HG03439 (cell line): ENCODE measurements around the gene PTPRN2.
"Not testable (repeated sequence)": the region's sequence is repeated elsewhere in the genome, so short reads cannot be mapped to it uniquely, and the experiment has no call there.

Experiments
- ATAC-seq: cut with Tn5 transposase; IDR thresholded peaks from one replicate; pipeline ENCODE4 v1.9.1; 2021; ENCODE audit warnings: mild to moderate bottlenecking, moderate library complexity; ENCODE audit not compliant: unreplicated experiment

Gene PTPRN2

DNA sequence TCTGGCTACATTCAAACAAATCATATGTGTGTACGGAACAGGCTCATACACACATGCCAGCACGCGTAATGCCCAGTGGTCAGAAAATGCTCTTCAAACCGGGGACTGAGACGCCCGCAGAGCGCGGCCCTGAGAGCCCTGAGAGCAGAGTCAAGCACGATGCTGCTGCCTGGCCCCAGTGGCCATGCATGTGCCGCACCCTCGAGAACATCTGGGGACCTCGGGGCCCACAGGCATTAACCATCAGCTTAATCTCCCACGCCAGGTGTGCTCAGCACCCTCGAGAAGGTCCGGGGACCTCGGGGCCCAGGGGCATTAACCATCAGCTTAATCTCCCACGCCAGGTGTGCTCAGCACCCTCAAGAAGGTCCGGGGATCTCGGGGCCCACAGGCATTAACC is 163.1 kb downstream of the PTPRN2 start:
- ATAC-seq = no peak

DNA sequence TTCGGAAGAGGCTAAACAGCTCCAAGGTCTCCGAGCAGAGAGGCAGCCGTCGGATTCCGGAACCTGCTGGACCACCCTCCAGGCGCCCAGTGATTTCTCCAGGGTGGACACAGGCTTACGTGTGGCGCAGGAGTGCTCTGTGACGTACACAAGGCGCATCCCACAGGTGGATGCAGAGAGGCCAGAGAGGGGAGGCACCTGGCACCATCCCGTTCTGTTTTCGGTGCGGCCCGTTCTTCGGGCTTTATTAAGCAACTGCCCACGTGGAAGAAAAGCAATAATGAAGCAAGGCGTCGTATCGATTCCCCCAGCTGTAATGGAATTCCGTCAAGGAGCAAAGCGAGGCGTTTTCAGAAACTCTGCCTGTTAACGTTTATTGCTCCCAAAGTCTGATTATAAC is 163.6 kb downstream of the PTPRN2 start:
- no peak for ATAC-seq

DNA sequence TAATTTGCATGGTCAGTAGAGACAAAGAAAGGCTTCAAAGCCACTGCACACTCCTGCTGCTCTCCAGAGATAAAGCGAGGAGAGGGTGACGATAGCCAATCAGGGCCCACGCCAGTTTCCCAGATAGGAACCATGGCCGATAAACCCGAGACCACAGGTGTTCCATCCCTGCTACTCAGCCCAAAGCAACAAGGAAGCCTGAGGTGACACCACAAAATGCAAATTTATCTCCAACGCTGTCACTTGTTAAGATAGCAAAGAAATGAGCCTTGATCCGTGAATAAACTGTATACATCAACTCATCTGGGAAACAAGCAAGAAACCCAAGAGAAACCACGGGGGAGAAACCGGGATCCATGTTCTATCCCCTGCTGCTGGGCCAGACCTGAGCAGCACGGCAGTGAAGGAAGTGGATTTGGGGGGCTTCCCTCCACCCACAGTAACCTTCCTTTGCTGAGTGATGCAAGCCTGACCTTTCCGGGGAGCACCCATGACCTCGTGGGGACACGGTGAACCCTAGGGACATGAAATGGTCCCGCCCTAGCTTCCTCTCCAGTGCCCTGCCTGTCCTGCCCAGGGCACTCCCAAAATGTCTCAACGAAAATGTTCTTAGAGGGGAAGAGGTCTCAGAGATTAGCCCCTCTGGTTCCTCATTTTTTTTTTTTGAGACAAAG is 164.6 kb downstream of the PTPRN2 start:
- ATAC-seq = no peak

DNA sequence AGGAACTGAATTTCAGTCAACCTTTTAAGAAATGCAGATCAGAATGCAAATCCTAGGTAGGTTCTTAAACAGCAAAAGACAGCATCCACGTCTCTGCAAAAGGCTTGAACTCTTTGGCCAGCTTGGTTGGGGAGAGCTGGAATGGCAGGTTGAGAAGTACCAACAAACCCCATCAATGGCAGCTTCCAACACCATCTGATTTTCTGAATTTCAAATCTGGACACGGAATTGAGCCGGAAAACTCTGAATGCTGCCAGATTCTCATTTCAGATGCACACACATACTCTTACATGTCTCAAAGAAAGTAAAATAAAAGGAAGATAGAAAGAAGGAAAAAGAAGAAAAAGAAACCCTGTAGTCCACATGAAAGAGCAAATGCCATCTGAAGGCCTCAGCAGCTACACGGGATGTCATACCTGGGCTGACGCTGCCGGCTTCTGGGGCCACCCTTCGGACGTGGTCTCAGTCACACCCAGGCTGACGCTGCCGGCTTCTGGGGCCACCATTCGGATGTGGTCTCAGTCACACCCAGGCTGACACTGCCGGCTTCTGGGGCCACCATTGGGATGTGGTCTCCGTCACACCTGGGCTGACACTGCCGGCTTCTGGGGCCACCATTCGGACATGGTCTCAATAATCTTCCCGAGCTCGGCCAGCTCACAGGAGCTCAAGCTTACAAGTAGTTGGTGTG is 165.3 kb downstream of the PTPRN2 start:
- ATAC-seq = no peak

DNA sequence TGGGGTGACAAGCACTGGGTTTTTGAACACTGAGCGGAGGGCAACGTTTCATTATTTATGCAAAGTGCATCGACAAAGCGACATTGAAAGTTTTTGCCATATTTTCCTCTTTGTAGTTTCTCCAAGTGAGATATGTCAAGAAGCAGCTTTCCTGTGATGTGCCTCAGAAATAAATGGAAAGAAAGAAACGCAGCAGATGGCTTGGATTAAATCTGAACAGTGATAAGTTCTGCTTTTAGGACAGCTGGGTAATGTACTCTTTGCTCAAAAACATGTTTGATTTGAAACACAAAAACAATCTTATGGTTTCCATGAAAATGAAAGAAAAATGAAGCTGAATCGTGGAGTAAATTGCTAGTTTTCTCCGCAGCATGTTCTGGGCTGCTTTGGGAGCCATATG is 166.3 kb downstream of the PTPRN2 start:
- no peak for ATAC-seq

DNA sequence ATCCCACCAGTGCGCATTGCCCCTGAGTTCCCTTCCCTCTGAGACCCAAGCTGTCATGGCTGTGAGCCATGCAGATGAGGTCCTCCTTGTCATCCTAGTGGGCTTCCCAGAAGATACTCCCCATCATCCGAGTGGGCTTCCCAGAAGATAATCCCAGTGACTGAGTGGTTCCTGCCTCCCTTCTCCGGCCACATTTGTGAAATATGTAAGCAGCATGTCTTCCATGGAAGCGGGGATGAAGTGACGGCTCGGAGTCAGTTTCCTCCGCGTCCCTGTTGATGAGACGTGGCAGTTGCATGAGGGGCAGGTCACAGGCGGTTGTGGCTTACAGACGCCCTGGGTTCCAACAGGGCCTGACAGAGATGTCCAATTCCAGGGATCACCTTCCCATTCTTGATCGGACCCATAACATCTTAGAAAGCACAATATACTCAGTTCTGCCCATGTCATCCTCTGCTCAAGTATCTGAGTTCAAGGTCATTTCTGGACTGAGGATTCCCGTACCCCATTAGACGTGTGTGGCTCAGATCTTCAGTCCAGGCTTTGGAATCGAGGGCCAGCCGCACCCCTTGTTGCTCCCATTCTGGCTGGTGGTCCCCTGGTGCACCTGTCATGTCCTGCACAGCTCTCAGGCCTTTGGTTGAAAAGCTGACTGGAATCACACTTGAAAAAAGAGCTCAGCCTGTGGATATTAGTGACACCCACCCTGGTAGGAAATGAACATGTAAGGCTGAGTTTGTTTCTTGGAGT is 166.9 kb downstream of the PTPRN2 start:
- no peak for ATAC-seq

DNA sequence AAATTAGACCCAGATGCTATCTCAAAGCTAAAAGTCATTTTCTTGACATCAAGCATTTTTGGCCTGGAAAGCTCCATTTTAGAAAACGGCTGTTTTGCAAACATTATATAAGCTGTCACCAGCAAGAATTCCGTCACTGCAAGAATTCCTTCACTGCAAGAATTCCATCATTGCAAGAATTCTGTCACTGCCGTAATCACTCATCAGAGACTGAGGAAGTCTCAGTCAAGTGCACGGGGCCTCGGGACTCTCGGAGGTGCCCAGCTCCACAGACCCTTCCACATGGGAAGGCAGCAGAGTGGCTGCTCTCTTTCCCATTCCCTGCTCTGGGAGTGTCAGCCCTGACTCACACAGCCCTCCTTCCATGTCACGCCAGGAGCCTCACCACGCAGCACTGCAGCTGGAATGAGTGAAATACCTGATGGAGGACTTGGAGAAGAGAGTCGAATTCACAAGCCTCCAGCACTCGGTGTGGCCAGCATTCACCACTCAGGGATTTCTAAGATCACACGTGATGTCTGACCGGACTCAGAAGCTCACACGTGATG is 168.3 kb downstream of the PTPRN2 start:
- ATAC-seq = no peak

DNA sequence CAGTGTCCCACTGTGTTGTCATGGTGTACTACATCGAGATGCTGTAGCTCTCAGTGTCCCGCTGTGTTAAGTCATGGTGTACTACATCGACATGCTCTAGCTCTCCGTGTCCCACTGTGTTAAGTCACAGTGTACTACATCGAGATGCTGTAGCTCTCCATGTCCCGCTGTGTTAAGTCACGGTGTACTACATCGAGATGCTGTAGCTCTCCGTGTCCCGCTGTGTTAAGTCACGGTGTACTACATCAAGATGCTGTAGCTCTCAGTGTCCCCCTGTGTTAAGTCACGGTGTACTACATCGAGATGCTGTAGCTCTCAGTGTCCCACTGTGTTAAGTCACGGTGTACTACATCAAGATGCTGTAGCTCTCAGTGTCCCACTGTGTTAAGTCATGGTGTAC is 169.2 kb downstream of the PTPRN2 start:
- not testable (repeated sequence) for ATAC-seq

DNA sequence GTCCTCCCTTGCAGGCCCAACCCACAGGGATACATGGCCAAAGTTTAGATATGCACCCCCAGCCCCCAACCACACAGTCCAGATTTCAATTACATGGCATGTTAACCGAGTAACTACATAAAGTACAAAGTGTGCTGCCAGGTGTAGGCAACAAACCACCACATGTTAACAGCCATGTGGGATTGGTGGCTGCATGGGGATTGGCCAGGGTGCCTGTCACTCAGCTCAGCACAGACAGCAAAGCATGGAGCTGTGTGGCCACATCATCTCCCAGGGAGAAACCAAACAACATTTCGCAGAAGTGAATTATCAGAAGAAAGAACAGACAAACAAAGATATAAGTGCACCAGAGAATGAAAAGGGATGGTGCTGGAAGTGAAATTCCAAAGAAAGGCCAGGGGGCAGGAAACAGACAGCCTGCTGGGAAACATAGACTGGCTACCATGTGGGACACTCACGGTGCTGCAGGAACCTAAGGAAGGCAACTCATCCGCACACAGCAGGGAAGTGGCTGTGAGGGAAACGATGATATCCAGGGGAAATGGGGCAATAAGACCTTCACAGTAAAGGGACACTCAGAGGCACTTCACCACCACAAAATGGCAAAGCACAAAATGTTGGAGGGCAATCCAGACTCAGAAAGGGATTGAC is 171.2 kb downstream of the PTPRN2 start:
- no peak for ATAC-seq

DNA sequence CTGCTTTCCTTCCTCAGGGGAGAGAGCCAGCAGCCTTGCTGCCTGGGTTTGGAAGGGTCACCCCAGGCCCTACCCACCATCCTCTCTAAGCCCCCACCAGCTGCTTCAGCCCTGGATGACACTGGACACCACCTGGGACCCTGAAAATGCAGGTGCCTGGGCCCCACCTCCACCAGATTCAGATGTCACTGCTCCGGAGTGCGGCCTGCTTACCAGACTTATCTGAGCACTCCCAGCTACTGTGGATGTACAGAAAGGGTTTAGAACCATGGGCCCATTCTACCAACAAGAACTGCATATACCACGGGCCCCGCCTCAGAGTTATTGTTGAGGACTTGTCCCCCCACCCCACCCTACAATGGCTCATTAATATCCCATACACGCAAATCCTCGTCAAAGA is 172.3 kb downstream of the PTPRN2 start:
- no peak for ATAC-seq

DNA sequence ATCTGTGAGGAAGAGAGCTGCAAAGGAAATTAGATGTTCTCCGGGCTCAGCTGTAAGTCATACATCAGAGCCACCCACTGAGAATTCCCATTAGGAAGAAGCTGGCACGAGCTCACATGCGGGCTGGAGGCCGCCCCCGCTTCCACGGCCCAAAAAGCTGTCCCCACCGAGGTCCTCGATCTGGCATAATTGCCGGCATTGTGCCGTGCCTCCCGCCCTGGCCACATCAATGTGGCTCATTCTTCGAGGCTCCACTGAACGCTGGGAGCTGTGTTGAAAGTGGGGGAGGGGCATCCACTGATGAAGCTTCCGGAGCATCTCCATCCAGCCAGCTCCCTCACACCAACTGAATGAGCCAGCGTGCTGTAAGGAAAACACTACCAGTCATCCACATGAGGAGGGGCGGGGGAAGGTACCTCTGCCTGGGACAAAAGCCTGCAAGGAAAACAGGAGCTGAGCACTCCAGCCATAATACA is 173.1 kb downstream of the PTPRN2 start:
- ATAC-seq = no peak

DNA sequence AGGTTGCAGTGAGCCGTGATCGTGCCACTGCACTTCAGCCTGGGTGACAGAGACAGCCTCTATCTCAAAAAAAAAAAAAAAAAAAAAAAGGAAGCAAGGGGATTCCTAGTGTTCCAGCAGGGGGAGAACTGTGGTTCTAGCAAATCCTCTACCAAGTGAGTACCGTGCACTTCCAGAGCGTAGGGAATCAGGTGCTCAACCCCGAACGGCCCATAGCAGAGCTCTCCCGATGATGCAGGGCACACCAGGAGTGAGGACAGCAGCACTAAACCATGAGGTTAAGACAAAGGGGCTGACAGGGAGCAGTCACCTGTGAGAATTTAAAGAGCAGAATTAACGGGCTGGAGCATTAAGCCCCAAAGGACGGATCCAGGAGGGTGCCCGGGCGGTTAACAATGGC is 173.6 kb downstream of the PTPRN2 start:
- no peak for ATAC-seq

DNA sequence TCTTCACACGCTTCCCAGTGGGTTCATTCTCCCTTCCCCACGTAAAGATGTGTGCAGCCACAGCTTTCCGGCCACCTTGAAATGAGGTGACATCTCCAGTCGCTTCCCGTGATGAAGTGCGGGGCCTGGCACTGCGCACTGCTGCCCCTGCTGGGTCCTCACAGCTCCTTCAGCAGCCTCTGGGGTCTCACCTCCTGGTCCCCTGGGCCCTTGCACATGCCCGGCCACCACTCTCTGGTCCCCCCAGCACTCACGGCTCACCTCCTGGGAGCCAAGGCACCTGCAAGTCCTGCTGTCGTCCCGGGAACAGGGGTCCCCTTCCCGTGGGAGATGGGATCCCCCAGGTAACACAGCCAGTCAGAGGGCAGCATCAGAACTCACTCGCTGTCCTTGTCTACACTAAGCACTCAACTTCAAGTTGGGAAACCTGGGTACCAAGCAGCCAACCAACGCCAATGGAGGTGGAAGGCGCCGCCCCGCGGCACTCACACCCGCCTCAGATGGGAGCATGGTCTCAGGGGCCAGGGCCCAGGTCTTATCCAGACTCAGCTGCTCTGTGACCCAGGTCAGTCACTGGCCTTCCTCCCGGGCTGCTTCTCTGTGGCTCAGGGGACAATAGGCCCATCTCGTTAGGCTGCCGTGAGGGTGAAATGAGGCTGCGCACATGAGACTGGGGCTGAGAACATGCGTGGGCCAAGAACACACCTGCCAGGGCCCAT is 176.2 kb downstream of the PTPRN2 start:
- no peak for ATAC-seq

DNA sequence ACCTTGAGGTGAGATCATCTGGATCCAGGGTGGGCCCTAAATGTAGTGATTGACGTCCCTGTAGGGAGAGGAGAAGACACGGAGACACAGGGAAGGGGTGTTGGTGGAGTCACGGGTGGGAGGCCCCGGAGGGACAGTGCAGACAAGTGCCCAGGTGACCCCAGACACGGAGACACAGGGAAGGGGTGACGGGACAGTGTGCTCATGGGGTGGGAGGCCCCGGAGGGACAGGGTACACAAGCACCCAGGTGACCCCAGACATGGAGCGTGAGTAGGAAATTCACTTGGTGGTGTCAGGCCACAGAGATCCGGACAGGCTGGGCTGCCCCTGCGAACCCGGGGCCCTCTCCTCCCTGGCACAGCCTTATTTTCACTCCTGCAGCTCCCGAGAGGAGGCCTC is 176.9 kb downstream of the PTPRN2 start:
- ATAC-seq = no peak

DNA sequence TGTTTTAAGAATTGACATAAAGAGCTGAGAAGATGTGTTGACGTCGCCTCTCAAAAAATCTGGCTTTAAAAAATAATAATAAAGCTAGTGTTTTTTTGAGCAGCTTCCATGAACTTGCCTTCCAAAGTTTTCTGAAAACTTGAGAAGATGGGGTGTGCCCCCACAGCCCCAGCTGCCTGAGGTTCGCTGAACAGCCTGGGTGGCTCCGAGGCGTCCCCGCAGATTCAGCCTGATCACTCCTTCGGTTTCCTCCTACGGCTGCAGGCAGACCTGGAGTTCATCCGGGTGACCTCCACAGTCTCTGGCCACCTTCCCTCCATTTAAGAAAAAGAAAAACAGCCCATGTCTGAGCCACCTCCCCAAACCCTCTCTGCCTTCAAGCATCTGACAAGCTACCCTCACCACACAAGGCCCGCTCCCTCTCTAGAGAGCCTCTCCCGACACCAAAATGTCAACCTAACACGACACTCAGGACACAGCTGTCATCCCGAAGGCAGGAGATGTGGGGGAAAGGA is 177.8 kb downstream of the PTPRN2 start:
- ATAC-seq = no peak

DNA sequence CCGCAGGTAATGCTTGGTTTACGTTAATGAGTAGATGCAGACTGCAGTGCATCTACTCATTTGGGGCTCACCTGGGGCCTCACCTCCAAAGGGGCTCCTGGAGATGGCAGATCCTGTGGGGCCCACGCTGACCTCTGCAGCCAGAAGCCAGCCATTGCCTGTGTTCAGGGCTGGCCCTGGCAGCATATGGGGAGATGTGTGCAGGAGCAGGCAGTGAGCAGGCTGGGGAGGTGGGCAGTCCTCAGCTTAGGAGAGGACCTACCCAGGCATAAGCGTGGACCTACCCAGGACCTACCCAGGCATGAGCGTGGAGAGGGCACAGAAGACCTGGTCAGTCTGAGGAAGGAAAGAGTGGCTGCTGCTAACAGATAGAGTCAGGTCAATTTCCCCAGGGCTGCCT is 178.5 kb downstream of the PTPRN2 start:
- no peak for ATAC-seq

DNA sequence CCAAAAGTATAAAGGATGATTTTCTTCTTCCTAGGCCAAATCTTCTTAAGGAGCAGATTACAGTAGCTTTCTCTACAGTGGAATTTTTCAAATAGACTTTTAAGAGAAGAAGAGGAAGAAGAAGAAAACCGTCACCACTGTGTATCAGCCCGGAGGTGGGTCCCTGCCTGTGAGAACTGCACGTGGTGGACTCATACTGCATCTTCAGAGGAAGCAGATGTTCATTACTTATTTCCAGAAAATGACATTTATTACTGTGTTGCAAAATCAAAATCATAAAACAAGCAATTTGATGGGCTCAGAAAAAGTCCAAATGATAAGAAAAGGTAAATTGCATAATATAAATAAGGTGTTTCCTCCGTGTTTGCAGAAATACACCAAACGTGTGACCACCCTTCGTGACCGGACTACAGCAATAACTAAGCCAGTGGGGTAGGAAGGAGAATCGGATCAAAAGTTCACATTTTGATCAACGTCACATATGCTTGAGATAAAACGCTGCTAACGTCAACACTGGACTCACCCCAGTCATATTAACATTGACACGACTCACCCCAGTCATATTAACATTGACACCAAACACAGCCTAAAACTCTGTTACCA is 179.2 kb downstream of the PTPRN2 start:
- ATAC-seq = no peak

DNA sequence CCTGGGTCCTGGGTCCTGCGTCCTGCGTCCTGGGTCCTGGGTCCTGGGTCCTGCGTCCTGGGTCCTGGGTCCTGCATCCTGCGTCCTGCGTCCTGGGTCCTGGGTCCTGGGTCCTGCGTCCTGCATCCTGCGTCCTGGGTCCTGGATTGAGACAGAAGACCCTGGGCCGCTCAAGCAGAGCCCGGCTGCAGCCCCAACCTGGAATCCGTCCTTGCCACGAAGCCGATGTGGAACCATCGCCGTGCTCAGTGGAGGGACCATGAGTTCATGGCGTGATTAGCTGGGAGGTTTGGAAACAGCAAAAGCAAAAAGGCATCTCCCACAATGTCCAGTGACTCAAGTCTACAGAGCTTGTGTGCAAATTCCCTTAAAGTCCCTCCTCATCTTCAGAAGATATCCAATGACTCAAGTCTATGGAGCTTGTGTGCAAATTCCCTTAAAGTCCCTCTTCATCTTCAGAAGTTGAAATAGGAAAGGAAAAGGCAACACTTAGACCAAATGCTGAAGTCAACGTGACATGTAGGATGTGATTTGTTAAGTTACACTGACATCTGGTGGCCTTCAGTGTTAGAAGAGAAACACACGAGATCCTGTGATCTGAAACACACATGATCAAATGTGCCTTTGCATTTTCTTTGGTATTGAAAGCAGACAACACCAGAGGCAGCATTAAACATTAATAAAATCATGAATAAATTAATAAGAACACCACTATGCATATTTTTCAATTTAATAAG is 179.9 kb downstream of the PTPRN2 start:
- no peak for ATAC-seq

DNA sequence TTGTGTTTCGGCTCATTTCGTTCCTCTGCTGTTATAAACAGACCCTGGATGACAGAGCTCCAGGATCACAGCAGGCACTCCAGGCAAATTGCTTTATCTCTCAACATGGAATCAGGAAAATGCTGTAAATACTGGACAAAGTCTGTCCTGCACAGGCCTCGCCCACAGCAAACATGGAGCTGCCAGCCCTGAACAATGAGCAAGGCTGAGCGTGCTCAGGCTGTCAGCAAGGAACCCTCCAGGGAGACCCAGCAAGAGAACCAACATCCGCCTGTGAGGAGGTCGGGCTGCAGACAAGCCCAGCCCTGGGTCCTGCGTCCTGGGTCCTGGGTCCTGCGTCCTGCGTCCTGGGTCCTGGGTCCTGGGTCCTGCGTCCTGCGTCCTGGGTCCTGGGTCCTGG is 180.8 kb downstream of the PTPRN2 start:
- ATAC-seq = no peak
